HG03565 (cell line): ENCODE measurements around the gene DLEC1.
A peak's percentile ranks its signal among the peaks of the same experiment; 100 is the strongest.
"Not testable (repeated sequence)": the region's sequence is repeated elsewhere in the genome, so short reads cannot be mapped to it uniquely, and the experiment has no call there.

ENCODE experiments used
- ATAC-seq: cut with Tn5 transposase; IDR thresholded peaks from one replicate; pipeline ENCODE4 v1.9.1; 2021; ENCODE audit warnings: mild to moderate bottlenecking, moderate library complexity; ENCODE audit not compliant: unreplicated experiment

Gene DLEC1

DNA sequence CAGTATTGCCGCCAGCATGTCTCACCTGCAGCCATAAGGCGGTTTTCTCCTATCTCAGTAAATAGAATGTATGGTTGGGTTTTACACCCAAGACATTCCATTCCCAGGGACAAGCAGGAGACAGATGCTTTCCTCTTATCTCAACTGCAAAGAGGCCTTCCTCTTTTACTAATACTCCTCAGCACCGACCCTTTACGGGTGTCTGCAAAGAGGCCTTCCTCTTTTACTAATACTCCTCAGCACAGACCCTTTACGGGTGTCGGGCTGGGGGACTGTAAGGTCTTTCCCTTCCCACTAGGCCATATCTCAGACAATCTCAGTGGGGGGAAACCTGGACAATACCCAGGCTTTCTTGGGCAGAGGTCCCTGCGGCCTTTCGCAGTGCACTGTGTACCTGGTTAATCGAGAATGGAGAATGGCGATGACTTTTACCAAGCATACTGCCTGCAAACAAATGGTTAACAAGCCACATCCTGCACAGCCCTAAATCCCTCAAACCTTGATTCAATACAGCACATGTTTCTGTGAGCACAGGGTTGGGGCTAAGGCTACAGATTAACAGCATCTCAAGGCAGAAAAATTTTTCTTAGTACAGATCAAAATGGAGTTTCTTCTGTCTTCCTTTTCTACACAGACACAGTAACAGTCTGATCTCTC, 96.7 kb downstream of the DLEC1 start:
- ATAC-seq = not testable (repeated sequence)

DNA sequence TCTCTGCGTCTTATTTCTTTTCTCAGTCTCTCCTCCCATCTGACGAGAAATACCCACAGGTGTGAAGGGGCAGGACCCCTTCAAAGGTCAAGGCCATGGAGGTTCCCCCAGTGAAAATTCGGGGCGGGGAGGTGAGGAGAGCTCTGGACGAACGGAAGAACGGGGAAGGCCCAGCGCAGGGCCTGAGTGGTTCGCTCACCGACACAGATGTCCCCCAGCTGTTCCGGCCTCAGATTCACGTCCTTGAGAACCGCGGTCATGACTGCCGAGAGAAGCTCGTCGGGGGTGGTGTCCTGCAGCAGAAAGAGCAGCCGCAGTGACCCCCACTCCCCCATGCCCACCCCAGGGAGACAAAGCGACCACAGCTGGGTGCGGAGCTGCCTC, 97.4 kb downstream of the DLEC1 start:
- no peak for ATAC-seq

DNA sequence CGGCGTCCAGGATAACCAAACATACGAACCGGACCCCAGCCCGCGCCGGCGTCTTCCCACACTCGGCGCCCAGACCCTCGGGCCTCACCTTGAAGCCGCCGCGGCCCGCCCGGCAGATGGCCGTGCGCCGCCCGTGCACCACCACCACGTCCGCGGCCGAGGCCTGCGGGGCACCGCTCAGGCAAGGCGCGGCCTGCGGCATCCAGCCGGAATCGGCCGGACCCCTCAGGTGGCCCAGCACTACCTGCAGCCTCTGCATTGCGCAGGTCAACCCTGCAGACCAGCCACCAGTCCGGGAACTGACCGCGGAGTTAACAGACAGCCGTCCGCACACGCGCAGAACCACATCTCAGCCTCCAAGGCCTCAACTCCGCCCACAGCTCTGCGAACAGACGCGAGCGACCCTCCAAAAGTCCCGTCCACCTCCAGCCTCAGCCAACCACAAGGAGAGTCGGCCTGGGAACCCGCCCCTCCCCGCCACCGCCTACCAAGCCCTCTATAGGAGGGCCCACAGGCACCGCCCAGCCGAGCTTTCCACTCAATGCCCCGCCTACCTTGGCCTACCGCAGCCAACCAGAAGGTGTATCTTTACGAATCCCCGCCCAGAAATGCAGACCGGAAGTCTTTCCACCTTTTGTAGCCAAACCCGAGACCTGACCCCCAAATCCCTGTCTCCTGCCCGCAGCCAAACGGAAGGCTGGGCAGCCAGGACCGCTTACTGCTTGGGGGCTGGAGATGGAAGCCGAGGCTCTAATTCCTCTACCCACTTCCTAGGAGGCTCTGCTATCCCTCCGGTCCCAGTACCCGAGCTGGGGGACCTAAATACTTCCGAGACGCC, 98.0 kb downstream of the DLEC1 start, which contains the start of gene ACAA1:
Gene ACAA1, minus strand, starts transcription at position 351 of the 838 bp plus-strand sequence. Its CDS starts 92 bp downstream, at position 259.
- ATAC-seq = peak; percentile 82

DNA sequence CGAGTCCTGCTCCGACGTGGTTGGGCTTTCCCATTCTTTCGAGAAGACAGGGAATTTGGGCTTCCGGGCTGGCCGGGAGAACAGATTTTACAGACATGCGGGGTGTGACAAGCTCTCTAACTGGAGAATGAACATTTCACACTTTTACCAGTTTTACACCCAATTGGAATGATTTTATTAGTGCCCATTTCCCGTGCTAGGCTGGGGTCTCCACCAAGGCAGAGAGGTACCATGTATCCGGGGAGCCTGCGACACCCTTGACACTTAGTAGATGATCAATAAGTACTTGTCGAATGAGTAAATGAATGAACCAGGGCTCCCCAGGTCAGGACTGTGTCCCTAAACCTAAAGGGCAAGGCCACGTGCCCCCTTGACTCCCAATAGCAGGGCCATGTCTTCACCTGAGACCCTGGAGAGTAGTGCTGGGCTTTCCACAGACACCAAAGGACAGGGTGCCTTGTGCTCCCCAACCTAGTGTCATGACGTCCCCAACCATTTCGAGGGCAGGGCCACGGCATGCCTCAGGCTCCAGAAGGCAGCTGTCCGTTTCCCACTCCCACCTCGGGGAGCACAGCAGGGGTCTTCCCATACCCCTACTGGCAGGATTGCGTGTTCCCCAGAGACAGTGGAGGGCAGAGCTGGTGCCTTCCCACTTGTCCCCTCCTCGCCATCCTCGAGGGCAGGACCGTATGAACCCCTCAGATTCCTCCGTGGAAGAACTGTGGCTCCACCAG, 98.8 kb downstream of the DLEC1 start:
- no peak for ATAC-seq

DNA sequence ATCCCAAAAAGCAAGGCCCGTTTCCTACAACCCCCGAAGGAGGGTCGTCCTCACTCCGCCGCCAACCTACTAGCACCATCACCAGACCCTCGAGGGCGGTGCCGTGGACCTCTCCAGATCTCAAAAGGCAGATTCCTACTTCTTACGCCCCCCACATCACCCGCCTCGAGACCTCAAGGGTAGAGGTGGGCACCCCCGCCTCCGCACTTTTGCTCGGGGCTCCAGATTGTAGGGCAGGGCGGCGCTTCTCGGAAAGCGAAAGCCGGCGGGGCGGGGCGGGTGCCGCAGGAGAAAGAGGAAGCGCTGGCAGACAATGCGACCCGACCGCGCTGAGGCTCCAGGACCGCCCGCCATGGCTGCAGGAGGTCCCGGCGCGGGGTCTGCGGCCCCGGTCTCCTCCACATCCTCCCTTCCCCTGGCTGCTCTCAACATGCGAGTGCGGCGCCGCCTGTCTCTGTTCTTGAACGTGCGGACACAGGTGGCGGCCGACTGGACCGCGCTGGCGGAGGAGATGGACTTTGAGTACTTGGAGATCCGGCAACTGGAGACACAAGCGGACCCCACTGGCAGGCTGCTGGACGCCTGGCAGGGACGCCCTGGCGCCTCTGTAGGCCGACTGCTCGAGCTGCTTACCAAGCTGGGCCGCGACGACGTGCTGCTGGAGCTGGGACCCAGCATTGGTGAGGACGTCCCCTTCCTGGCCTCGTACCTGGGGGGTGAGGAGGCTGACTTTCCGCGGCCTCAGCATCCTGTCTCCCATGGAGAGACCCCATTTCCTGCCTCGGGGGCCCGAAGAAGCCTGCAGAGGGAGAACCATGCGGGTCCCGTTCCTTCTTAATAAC, 99.6 kb downstream of the DLEC1 start, which contains the start of gene MYD88:
Gene MYD88, plus strand, starts transcription at position 313 of the 842 bp plus-strand sequence. Its CDS starts 40 bp downstream, at position 353.
- no peak for ATAC-seq

DNA sequence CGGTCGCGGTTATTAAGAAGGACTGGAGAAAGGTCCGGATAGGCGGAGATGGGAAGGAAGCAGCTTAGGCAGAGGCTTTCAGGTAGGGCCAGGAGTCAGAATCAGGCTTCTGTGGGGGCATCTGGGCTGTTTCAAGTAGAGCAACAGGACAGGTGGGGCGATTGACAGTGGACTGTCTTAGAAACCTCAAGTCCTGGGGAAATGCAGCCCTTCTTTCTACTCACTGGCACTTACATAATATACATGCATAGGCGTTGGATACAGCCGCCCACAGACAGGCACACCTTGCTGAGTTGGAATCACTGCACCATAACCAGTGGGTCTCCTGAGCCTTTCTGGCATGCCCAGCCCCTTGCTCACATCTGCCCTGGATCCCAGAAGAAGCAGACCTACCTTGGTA, 100.2 kb downstream of the DLEC1 start:
- no peak for ATAC-seq

DNA sequence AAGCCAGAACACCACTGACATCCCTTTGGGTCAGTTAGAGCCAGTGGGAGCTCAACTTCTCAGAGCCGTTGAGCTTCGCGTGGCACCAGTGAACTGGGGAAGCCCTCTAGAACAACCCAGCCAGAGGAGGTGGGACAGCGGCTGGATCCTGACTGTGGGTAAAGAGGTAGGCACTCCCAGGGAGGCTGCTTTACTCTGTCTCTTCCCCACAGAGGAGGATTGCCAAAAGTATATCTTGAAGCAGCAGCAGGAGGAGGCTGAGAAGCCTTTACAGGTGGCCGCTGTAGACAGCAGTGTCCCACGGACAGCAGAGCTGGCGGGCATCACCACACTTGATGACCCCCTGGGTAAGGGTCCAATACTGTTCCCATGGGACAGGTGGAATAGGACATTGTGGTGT, 100.6 kb downstream of the DLEC1 start:
- no peak for ATAC-seq

DNA sequence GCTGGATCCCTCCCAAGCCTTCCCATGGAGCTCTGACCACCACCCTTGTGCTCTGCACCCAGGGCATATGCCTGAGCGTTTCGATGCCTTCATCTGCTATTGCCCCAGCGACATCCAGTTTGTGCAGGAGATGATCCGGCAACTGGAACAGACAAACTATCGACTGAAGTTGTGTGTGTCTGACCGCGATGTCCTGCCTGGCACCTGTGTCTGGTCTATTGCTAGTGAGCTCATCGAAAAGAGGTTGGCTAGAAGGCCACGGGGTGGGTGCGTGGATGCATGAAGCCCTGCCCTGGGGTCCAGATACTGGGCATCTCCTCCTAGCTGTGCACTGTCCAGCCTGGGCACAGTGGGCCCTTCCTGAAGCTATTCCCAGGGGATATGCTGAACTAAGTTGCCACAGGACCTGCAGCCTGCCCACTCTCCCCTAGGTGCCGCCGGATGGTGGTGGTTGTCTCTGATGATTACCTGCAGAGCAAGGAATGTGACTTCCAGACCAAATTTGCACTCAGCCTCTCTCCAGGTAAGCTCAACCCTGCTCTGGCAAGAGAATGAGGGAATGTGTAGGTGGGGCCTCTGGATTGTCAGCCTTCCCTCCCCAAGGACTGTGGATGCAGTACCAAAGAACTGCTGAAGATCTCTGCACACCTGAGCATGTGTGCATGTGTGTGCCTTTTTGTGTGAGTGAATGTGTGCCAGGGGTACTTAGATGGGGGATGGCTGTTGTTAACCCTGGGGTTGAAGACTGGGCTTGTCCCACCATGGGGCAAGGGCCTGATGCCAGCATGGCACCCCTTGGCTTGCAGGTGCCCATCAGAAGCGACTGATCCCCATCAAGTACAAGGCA, 101.5 kb downstream of the DLEC1 start:
- no peak for ATAC-seq

DNA sequence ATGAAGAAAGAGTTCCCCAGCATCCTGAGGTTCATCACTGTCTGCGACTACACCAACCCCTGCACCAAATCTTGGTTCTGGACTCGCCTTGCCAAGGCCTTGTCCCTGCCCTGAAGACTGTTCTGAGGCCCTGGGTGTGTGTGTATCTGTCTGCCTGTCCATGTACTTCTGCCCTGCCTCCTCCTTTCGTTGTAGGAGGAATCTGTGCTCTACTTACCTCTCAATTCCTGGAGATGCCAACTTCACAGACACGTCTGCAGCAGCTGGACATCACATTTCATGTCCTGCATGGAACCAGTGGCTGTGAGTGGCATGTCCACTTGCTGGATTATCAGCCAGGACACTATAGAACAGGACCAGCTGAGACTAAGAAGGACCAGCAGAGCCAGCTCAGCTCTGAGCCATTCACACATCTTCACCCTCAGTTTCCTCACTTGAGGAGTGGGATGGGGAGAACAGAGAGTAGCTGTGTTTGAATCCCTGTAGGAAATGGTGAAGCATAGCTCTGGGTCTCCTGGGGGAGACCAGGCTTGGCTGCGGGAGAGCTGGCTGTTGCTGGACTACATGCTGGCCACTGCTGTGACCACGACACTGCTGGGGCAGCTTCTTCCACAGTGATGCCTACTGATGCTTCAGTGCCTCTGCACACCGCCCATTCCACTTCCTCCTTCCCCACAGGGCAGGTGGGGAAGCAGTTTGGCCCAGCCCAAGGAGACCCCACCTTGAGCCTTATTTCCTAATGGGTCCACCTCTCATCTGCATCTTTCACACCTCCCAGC, 102.4 kb downstream of the DLEC1 start:
- ATAC-seq = no peak

DNA sequence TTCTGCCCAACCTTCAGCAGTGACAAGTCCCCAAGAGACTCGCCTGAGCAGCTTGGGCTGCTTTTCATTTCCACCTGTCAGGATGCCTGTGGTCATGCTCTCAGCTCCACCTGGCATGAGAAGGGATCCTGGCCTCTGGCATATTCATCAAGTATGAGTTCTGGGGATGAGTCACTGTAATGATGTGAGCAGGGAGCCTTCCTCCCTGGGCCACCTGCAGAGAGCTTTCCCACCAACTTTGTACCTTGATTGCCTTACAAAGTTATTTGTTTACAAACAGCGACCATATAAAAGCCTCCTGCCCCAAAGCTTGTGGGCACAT, 102.9 kb downstream of the DLEC1 start:
- no peak for ATAC-seq

DNA sequence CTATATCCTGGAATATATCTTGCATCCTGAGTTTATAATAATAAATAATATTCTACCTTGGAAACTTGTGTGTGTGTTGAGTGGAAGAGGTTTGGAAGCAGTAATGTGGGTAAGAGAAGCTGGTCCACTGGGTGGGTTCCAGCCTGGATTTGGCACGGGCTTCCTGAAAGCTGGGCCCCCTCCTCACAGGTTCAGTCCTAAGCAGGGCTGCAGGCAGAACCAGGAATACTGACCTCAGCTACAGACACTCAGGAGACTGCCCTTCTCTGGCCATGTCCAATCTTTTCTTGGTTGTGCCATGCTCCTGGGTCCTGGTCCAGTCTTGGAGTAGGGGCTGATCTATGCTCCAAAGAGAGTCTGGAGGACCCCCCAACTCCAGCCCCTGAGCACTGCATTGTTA, 104.0 kb downstream of the DLEC1 start:
- no peak for ATAC-seq

DNA sequence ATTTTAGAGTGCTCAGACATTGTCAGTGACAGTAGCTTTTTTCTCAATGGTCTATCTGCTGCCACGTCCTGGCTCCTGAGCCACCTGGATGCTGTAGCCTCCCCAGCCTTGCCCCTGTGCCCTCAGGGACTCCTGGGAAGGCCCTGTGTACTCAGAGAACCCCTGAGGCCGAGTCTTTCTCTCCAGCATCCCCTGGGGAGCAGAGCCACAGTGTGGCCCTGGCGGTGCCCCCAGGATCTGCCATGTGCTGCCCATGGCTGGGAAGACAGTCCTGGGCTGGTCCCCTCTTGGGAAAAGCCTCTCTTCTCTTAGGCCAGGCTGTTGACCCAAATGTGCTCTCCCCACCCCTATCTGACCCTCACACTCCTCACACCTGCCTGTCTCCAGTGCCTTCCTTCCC, 104.5 kb downstream of the DLEC1 start:
- no peak for ATAC-seq

DNA sequence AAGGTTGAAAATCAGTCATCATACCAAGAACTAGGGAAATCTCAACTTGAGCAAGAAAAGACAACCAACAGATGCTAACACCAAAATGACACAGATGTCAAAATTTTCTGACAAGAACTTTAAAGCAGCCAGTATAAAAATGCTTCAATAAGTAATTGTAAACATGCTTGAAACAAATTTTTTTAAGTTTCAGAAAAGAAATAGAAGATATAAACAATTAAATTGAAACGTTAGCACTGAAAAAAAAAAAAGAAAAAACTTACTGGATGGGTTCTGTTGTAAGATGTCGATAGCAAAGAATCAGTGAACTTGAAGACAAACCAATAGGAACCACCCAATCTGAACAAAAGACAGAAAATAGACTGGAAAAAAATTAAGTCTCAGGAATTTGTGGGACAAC, 107.5 kb downstream of the DLEC1 start:
- ATAC-seq = no peak

DNA sequence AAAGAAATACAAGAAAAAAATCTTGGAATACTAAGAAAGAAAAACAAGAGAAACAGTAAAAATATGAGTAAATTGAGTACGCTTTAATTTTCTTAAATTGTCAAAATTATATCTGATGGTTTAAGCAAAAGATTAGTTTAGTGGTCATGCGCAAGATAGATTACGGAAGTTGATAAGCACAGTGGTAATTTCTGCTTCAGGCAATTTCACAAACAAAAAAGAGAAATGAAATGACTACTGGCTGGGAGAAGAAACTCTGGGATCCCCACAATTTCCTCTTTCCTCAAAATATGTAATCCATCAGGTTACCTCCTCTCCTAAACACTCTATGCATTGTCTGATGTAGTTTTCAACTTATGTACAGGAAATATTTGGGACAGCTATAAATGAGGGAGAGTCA, 108.4 kb downstream of the DLEC1 start:
- no peak for ATAC-seq

DNA sequence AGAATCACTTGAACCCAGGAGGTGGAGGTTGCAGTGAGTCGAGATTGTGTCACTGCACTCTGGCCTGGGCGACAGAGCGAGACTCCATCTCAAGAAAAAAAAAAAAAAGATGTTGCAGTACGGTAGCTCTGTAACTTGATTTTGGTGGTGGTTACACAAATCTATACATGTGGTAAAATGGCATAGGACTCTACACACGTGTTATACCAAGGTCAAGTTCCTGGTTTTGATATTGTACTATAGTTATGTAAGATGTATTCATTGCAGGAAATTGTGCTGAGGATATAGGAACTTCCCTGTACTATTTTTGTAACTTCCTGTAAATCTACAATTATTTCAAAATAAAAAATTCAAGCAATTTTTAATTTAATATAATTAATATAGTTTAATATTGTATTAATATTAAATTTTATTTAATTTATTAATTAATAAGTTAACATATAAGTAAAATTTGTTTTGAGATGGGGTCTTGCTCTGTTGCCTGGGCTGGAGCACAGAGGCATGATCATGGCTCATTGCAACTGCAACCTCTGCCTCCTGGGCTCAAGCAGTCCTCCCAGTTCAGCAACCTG, 109.4 kb downstream of the DLEC1 start:
- no peak for ATAC-seq

DNA sequence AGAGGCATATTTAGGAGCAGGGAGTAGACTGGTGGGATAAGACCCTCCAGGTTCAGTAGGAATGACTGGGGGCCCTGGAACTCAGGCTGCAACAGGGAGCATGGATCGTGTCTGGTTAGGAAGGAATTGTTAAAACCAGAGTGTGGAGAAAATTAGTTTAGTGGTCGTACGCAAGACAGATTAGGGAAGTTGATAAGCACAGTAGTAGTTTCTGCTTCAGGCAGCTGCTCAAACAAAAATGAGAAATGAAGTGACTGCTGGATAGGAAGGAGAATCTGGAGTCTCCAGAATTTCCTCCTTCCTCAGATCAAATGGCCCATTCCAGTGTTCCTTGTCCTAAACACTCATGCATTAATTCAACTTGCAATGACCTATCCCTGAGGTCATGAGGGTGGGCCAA, 110.7 kb downstream of the DLEC1 start:
- no peak for ATAC-seq

DNA sequence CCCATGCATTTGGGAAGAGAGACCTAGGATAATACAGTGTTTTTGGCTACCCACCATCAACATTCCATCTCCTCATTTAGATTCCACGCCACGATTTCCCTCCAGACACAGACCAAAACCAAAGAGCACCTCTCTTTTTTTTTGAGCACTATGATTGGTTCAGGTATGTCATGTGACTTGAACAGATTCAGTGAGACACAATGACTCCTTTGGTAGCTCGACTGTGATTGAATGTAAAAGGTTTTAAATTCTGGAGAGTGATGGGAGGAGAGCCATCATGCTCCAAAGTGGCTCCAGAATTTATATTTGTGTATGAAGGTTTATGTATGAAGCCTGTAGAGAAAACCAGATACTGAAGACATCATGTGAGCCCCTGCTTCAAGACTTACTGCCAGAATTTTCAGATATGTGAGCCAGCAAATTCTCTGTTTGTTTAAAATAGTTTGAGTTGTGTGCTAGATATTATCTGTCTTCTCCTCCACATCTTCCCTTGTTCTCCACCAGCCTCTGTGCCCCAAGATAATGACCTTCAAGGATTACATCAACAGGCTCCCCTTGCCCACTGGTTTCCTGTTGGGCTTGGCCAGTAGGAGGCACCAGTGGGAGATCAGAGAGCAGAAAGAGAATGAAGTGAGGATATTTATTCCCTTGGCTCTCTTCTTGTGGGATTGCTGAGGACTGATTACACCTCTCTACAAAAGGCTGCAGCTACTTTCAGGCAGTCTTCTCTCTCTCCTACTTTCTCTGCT, 111.9 kb downstream of the DLEC1 start:
- ATAC-seq = no peak

DNA sequence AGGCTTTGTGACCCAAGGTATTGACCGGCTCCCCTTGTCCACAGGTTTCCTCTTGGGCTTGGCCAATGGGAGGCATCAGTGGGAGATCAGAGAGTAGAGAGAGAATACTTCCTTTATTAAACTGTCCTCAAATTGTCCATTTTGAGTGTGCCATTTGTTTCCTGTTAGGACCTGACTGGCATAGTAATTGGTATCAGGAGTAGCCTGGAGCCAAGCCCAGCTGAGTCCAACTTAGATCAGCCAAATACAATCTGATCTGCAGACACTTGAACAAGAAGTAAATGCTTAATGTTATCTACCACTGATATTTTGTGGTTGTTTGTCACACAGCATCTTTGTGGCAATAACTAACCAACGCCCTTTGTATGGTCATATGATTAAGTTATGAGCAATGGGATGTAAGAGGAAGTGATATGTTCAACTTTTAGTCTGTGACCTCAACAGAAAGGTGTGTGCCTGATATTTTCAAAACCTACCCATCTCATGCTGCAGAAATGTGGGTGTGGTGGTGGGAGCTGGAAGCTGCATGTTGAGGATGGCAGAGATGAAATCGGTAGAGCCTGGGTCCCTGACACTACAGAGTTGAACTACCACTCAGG, 112.8 kb downstream of the DLEC1 start:
- no peak for ATAC-seq
